Measurements from ENCODE around the gene HMGN5. TPM values are rescaled to one million over a fixed set of nuclear protein-coding genes. Genes with fewer than 3 reads are reported as not detected.

The HMGN5 gene
- total RNA-seq, 1 donor, result 0.54 TPM

GRCh38 chrX:81120936-81121371 lies 80.8 kb downstream of the HMGN5 start:
- peak; percentile 2 to 64 (median 54) for DNase-seq (ENCODE audit: low read depth in 2 of 3, low spot score in 2 of 3)

DNA sequence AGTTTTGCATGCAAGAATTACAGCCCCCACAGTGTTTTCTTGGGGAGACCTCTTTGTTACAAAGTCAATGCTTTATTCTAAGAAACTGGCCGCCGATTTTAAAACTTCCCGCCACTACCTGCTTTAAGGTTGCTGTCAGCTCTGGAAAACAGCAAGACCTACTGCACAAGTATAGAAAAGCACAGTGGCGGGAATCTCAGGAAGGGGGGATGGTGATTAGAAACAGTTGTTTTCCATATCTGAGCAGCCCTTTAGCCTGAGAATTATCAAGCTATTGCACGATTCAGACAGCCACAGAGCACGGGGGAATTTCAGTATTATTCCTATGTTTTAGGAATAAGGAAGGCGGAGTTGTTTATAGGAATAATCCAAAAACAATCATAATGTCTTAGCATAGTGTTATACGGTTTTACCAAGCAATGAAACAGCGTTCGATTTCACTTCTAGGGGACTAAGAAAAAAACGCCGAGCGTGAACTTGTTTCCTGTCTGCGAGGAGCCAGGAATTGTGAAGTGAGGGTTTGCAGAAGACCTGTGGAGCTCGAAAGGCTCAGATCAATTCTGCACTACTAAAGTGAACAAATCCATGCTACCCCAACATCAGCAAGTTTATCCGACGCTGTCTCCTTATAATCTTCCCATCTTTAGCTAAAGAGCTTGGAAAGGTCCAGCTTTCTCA lies 81.3 kb downstream of the HMGN5 start:
- DNase-seq (ENCODE audit: low read depth in 2 of 3, low spot score in 2 of 3), result peak in 1 of 3 donors; percentile 0

GRCh38 chrX:81114757-81115156 lies 87.0 kb downstream of the HMGN5 start:
- DNase-seq (ENCODE audit: low read depth in 2 of 3, low spot score in 2 of 3), result no peak

DNA sequence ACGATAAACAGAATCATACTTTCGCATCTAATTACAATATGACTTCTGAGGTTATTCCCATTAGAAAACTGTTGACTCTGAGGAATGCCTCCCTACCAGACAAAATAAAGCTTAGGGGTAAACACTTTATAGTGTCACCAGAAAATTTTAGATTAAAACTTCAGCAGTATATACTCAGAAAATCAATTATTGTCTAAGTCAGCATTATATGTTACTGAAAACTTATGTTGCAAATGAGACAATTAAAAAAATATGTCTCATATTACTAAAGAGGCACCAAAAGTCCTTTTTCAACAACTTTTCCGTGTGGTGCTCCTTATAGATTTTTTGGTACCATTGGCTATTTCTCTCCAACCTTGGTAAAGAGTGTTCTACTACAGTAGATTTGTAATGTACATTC lies 91.4 kb downstream of the HMGN5 start:
- DNase-seq (ENCODE audit: low read depth in 2 of 3, low spot score in 2 of 3), result no peak

DNA sequence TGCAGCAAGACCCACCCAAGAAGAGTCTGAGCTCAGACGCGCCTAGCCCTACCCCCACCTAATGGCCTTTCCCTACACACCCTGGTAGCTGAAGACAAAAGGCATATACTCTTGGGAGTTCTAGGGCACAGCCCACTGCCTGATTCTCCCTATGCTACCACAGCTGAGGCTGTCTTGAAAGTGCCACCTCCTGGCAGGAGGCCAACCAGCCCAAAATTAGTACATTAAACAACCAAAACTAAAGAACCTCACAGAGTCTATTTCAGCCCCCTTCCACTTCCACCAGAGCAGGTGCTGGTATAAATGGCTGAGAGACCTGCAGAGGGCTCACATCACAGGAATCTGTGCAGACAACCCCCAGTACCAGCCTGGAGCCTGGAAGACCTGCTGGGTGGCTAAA lies 119.1 kb downstream of the HMGN5 start:
- no peak for DNase-seq (ENCODE audit: low read depth in 2 of 3, low spot score in 2 of 3)

Other genes starting within 250 kb of the HMGN5 start
- gene SH3BGRL, start 189 bp upstream of the HMGN5 start, total RNA-seq, result 63.8 TPM